ENCODE data around the gene ZCCHC7. TPM values are rescaled to one million over a fixed set of nuclear protein-coding genes. Genes with fewer than 3 reads are reported as not detected.

ZCCHC7 gene
- total and polyA plus RNA-seq, 9 of the 15 experiments (the other 6 are each of a cell fraction or from before 2014, with no cell fraction given) = 34.1 to 68.9 (median 48.8) TPM

DNA sequence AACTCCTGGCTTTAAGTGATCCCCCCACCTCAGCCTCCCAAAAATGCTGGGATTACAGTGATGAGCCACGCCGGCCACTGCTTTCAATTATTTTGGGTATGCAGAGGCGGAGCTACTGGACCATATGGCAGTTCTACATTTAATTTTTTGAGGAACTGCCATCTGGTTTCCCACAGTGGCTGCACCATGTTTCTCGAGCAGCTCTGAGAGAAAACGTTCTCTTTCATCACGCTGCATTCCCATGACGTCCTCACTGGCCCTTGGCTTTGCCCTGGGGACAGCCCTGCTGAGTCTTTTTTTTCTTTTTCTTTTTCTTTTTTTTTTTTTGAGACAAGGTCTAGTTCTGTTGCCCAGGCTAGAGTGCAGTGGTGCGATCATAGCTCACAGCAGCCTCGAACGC is 266.6 kb downstream of the ZCCHC7 start:
- Histone ChIP-seq H3K4me2 (ENCODE audit: insufficient read depth, low read length) (no peak overlapping the region), H3K27ac (ENCODE audit: extremely low read depth, low read depth, low read length) (no peak overlapping the region), H2AFZ (ENCODE audit: low read depth, low read length) (no peak overlapping the region), H3K4me3 (no peak overlapping the region), H3K9ac (ENCODE audit: insufficient read depth in 1 of 2, low read depth in 2 of 2, low read length in 2 of 2) (no peak overlapping the region), H3K36me3 (ENCODE audit: control insufficient read depth, insufficient read depth, low read length) (no peaks in the 10 kb centered on the region), H3K27me3 (ENCODE audit: control insufficient read depth in 2 of 2, insufficient read depth in 2 of 2, low read length in 2 of 2) (0 out of 5 replicates have a peak, but pooled peaks cover 0 to 4% of the 10 kb centered on the region in 2 experiments), H3K9me3 (replicated peaks; ENCODE audit: control insufficient read depth, insufficient read depth, low read depth, low read length) (peaks cover 5% of the 10 kb centered on the region), H4K20me1 (replicated peaks; ENCODE audit: control insufficient read depth, insufficient read depth, low read length) (no peaks in the 10 kb centered on the region), H3K79me2 (ENCODE audit: control insufficient read depth, insufficient read depth, low read length) (no peaks in the 10 kb centered on the region), H3K9me1 (ENCODE audit: control insufficient read depth, insufficient read depth, low read length) (no peaks in the 10 kb centered on the region), H3K4me1 (replicated peaks in 1 of 2; ENCODE audit: control insufficient read depth in 2 of 2, insufficient read depth in 2 of 2, low read length in 2 of 2) (peaks cover 10 to 12% of the 10 kb centered on the region in 2 experiments; a peak in 4 of 5 replicates)
- ATAC-seq = no peak
- BruUV-seq (replicated peaks) = no TSS peak
- POLR2A ChIA-PET = interaction anchor here (0.6 to 1.2 kb wide), 3 partner anchors 10 to 28 kb away, joined by 3 to 4 read pairs (median 3); no protein-coding TSS in a partner anchor
- TF ChIP-seq ARNT (IDR thresholded peaks at IDR 0.05) (no peak), ZKSCAN1 (IDR thresholded peaks at IDR 0.05; ENCODE audit: low read depth, low read length) (no peak), SPI1 (IDR thresholded peaks at IDR 0.05; ENCODE audit: borderline replicate concordance, low read depth, low read length) (peak; percentile 30; the same call in 1 of the 2 replicates)
- intact Hi-C loops (cut with micrococcal nuclease) = loop anchor here (5.0 to 10.0 kb wide), 2 partner anchors 50 to 192 kb away; no protein-coding TSS in a partner anchor
- in situ Hi-C loops (cut with MboI) = no loop called here
- CTCF ChIA-PET (ENCODE audit: low intra/inter-chr PET ratio) = no interaction called here
- DNase-seq (ENCODE audit: extremely low read depth in 1 of 4, low spot score in 3 of 4) = no peak
- WGBS (ENCODE audit: insufficient coverage, low coverage, missing lambda C conversion rate) = 22% methylated on average over 10 of the region's 10 CpGs
- no peak for FAIRE-seq

DNA sequence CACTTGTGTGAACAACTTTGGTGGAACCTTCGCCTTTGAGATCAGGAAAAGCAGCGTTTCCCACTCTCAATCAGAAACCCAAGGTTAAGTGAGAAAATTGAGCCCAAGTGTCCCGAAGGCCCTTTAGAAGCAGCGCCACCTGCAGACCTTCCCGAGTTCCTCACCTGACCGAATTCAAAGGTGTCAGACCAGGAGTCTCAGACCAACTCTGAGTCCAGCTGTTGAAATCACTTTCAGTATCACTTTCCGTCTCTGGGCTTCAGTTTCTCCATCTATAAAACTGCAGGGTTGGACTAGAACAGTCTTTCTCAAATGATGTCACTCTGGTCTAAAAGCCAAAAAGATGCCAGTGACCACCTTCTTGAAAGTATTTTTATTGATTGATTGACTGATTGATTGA is 270.4 kb downstream of the ZCCHC7 start:
- FAIRE-seq = peak; percentile 94
- H3K4me1 ChIP-seq (replicated peaks in 1 of 2; ENCODE audit: control insufficient read depth in 2 of 2, insufficient read depth in 2 of 2, low read length in 2 of 2) = peaks cover 7 to 8% of the 10 kb centered on the region in 2 experiments; a peak in 2 of 5 replicates
- ChIA-PET POLR2A (interaction anchor here (0.6 to 0.8 kb wide), 2 partner anchors 13 to 113 kb away, joined by 3 read pairs; no protein-coding TSS in a partner anchor), CTCF (ENCODE audit: low intra/inter-chr PET ratio) (no interaction called here)
- no peaks in the 10 kb centered on the region for H3K79me2 ChIP-seq (ENCODE audit: control insufficient read depth, insufficient read depth, low read length)
- no peaks in the 10 kb centered on the region for H3K9me3 ChIP-seq (replicated peaks; ENCODE audit: control insufficient read depth, insufficient read depth, low read depth, low read length)
- H2AFZ ChIP-seq (ENCODE audit: low read depth, low read length) = no peak overlapping the region; the same call in 1 of the 2 replicates
- intact Hi-C loops (cut with micrococcal nuclease) = loop anchor here (1.0 to 10.0 kb wide), 3 partner anchors 35 to 393 kb away; partner anchors contain the start of gene ZCCHC7
- H3K9ac ChIP-seq (ENCODE audit: insufficient read depth in 1 of 2, low read depth in 2 of 2, low read length in 2 of 2) = no peak overlapping the region
- H3K4me2 ChIP-seq (ENCODE audit: insufficient read depth, low read length) = no peak overlapping the region
- DNase-seq (ENCODE audit: extremely low read depth in 1 of 4, low spot score in 3 of 4) = peak; percentile 59 to 80 (median 66)
- peak; percentile 79 for ATAC-seq
- H3K36me3 ChIP-seq (ENCODE audit: control insufficient read depth, insufficient read depth, low read length) = no peaks in the 10 kb centered on the region
- 0 out of 5 replicates have a peak, but pooled peaks cover 0 to 4% of the 10 kb centered on the region in 2 experiments for H3K27me3 ChIP-seq (ENCODE audit: control insufficient read depth in 2 of 2, insufficient read depth in 2 of 2, low read length in 2 of 2)
- in situ Hi-C loops (cut with MboI) = no loop called here
- no TSS peak for BruUV-seq (replicated peaks)
- H3K27ac ChIP-seq (ENCODE audit: extremely low read depth, low read depth, low read length) = no peak overlapping the region
- H4K20me1 ChIP-seq (replicated peaks; ENCODE audit: control insufficient read depth, insufficient read depth, low read length) = no peaks in the 10 kb centered on the region
- H3K4me3 ChIP-seq = no peak overlapping the region
- no peaks in the 10 kb centered on the region for H3K9me1 ChIP-seq (ENCODE audit: control insufficient read depth, insufficient read depth, low read length)
- WGBS (ENCODE audit: insufficient coverage, low coverage, missing lambda C conversion rate) = 2% methylated on average over 7 of the region's 7 CpGs
- TF ChIP-seq SIN3B (IDR thresholded peaks at IDR 0.05; ENCODE audit: low read depth) = no peak
- TF ChIP-seq SP2 (IDR thresholded peaks at IDR 0.05; ENCODE audit: extremely low read depth, low read depth, low read length, poor library complexity, severe bottlenecking) = no peak
- TF ChIP-seq RAD21 (CRISPR knock-in tag; conservative IDR thresholded peaks at IDR 0.05 in 1 of 2, IDR thresholded peaks at IDR 0.05 in 1 of 2) = peak; percentile 40 to 76; a peak in 3 of 4 replicates
- no peak for TF ChIP-seq PRMT5 (CRISPR knock-in tag; IDR thresholded peaks at IDR 0.05)
- TF ChIP-seq, protein P1, sequence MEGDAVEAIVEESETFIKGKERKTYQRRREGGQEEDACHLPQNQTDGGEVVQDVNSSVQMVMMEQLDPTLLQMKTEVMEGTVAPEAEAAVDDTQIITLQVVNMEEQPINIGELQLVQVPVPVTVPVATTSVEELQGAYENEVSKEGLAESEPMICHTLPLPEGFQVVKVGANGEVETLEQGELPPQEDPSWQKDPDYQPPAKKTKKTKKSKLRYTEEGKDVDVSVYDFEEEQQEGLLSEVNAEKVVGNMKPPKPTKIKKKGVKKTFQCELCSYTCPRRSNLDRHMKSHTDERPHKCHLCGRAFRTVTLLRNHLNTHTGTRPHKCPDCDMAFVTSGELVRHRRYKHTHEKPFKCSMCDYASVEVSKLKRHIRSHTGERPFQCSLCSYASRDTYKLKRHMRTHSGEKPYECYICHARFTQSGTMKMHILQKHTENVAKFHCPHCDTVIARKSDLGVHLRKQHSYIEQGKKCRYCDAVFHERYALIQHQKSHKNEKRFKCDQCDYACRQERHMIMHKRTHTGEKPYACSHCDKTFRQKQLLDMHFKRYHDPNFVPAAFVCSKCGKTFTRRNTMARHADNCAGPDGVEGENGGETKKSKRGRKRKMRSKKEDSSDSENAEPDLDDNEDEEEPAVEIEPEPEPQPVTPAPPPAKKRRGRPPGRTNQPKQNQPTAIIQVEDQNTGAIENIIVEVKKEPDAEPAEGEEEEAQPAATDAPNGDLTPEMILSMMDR (IDR thresholded peaks at IDR 0.05 in 2 of 3, conservative IDR thresholded peaks at IDR 0.05 in 1 of 3; ENCODE audit: insufficient read depth in 2 of 3, low read depth in 1 of 3, low read length in 3 of 3) = peak; percentile 82 to 84 (median 83)
- peak; percentile 67 for TF ChIP-seq SMC3 (conservative IDR thresholded peaks at IDR 0.05; ENCODE audit: insufficient read depth, low read depth, low read length)
- TF ChIP-seq EWSR1 (IDR thresholded peaks at IDR 0.05; ENCODE audit: borderline replicate concordance, low read depth, partially characterized antibody) = no peak
- peak; percentile 42; the same call in 1 of the 2 replicates for TF ChIP-seq SPI1 (IDR thresholded peaks at IDR 0.05; ENCODE audit: borderline replicate concordance, low read depth, low read length)
- no peak for TF ChIP-seq GABPB2 (CRISPR knock-in tag; conservative IDR thresholded peaks at IDR 0.05)
- TF ChIP-seq FOXA1 (IDR thresholded peaks at IDR 0.05; ENCODE audit: borderline replicate concordance) = no peak
- TF ChIP-seq NRF1 (conservative IDR thresholded peaks at IDR 0.05 in 1 of 2, IDR thresholded peaks at IDR 0.05 in 1 of 2) = 0 out of 4 replicates have a peak, but pooled peaks of 1 of the 2 experiments have one; percentile 3
